ENCODE data around the gene KRT86.

Gene KRT86

DNA sequence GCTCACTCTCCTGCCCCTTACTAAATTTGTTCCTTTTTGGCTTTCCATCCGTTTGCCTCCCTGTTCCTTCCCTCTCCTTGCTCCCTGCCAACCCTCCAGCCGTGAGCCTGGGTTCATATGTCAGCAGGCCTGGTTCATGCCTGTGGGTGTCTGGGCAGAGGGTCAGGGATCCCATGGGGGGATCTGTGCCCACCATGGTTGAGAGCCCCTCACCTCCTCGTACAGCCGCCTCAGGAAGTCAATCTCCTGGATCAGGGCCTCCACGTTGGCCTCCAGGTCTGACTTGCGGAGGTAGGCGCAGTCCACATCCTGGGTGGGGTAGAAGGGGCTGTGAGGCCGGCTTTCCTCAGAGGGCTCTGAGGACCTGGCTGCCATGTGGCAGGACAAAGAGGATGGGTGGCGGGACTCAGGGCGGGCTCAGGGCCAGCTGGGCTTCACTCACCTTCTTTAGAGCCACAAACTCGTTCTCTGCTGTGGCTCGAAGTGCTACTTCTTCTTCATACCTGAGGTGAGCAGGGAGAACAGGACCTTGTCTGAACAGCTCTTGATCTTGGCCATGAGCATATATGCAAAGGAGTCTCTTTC, 43.1 kb downstream of the KRT86 start:
- DNase-seq: no peak

DNA sequence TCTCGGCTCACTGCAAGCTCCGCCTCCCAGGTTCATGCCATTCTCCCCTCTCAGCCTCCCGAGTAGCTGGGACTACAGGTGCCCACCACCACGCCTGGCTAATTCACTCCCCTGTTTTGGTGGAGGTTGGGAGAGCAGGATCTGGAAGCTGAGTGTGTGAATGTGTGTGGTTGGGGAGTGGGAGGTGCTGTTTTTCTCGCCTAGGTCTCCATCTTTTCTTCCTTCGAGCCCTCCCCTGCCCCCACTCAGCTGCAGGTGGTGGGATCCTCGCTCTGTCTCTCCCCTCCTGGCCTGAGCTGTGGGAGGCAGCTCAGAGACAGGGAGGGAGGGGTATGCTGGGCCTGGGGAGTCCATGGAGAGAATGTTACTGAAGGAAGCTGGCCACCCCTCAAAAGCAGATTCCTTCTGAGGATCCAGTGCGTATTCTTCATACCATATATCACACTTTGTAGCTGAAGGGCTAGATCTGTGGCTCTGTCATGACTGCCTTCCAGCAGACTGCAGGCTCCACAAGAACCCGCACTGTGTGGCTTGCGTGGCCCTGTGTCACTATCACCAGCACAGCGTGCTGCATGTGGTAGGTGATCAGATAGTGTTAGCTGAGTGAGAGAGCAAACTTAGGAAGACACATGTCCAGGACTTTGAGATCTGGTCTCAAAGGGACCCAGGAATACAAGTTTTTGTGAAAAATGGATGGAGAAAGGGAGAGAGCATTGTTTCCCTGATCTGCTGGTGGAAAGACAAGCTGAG, 44.0 kb downstream of the KRT86 start:
- no peak for DNase-seq

DNA sequence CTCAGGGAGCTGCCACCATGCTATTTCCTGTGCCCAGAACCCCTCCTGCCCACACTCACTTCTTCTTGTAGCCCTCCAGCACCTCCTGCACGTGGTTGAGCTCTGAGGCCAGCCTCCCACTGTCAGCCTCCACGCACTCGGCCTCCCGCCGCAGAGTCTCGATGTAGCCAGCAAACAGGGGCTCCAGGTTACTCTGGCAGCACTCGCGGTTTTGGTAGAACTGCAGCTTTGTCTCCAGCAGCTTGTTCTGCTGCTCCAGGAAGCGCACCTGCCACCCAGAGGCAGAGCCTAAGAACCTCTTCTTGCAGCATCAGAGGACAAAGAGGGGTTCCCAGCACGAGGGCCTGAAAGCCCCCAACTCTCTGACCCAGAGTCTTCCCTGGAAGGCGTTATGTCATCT, 44.7 kb downstream of the KRT86 start:
- no peak for DNase-seq

DNA sequence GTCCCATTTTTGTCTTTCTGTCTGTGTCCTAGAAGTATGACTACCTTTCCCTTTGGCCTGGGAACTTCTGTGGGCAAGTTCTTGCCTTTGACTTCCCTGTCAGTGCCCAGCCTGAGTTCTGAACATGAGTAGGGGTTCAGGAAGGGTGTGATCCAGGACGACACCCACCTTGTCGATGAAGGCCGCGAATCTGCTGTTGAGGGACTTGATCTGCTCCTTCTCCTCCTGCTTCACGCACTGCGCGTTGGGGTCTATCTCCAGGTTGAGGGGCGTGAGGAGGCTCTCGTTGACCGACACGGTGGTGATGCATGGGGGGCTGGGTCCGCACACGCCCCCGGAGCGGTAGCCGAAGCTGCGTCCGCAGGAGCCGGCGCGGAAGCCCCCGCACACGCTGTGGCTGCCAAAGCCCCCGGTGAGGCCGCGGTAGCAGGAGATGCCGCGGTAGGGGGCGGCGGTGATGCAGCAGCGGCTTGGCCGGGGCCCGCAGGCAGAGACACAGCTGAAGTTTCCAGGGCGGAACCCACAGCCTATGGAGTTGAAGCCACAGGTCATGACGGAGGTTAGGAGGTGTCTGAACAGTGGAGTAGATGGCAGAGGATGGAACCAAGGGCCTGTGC, 46.4 kb downstream of the KRT86 start, which contains the start of gene KRT83:
TSS of gene KRT83 (minus strand) at position 615 of the 617 bp plus-strand sequence. CDS start at position 552, 63 bp downstream.
- DNase-seq: no peak

DNA sequence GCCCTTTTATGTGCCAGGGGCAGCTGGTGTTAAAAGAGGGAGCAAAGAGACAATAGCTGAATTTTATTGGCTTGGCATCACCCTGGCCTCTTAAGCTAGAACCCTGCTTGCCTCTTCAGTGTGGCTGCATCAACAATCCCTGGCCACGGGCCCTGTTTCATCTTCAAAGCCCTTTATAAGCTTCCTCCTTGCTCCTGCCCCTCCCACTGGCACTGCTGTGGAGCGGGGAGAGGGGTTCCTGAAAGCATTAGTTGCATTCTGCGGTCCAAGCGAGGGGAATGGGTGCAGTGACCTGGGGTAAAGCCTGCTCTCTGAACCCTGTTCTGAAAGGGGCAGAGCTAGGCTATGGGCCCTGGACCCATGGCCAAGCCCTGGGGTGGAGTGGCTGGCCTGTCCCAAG, 47.0 kb downstream of the KRT86 start:
- no peak for DNase-seq

DNA sequence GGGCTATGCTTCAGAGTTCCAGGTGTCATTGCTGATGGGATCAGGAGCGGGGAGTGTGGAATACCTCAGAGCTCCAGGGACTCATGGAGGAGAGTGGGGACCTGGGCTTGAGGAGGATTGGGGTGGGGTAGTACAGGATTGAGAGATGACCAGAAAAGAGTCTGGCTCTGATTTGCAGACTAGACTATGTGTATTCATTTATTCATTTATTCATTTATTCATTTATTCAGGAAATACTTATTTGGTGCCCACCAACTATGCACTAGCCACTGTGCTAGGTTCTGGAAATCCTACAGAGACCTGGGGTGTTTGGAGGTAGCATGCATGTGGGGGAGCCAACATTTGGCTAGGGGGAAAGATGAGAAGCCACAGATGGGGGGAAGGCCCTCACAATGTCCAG, 47.6 kb downstream of the KRT86 start:
- no peak for DNase-seq

DNA sequence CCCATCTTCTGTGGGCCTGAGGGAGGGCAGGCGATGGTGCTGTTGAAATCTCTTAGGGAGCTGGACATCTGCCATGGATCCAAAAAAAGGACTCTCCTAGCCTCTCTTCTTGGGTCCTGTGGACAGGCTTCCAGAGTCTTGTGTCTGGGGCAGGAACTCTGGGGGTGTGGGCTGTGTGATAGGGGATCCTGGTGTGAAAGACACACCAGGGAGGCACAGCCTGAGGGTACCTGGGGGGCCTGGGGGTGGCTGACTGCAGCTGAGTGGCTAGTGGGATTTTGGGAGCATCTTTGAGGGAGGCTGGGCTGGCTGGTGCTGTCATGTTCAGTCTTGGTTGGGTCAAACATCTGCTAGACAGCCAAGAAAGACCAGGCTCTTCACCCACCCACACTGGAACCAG, 48.6 kb downstream of the KRT86 start:
- DNase-seq: no peak

DNA sequence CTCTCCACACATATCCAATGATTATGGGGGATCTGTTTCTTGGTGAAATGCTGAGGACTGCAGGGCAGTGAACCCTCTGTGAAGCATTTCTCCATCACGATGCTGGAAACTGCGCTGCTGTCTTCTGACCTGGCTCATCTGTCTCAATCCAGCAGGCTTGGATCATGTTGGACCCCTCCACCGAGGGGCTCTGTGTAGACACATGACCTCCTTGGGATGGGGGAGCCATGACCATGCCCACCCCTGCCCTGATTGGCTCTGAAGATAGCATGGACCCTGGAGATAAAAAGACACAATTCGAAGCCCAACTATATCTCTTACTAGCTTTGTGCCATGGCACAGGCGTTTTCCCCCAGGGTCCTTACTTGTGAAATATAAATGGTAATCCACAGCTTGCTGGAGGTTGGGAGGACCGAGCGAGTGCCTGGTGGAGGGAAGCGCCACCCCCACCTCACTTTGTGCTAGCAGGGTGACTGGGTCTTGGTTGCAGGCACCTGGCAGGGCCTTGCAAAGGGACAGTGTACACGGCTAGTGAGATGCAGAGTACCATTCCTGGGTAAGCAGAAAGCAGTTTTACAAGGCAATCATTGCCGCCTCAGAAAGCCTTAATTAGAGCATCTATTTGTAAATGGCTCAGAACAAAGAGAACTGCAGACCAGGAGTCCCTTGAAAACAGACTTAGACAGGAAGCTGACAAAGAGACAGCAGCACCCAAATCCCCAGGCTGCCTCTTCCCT, 49.1 kb downstream of the KRT86 start:
- DNase-seq: no peak

DNA sequence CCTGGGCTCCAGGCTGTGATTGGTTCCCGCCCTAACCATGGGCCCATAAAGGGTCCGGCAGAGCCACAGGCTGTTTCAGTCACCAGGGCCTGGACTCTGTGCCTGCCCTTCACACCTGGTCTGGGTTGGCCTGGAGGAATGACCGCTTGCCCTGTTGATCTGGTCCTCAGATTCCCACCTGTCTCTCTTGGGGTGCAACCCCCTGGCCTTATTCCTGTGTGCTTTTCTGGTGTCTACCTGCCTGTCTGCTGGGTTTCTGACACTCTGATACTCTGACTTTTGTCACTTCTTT, 49.7 kb downstream of the KRT86 start:
- no peak for DNase-seq

DNA sequence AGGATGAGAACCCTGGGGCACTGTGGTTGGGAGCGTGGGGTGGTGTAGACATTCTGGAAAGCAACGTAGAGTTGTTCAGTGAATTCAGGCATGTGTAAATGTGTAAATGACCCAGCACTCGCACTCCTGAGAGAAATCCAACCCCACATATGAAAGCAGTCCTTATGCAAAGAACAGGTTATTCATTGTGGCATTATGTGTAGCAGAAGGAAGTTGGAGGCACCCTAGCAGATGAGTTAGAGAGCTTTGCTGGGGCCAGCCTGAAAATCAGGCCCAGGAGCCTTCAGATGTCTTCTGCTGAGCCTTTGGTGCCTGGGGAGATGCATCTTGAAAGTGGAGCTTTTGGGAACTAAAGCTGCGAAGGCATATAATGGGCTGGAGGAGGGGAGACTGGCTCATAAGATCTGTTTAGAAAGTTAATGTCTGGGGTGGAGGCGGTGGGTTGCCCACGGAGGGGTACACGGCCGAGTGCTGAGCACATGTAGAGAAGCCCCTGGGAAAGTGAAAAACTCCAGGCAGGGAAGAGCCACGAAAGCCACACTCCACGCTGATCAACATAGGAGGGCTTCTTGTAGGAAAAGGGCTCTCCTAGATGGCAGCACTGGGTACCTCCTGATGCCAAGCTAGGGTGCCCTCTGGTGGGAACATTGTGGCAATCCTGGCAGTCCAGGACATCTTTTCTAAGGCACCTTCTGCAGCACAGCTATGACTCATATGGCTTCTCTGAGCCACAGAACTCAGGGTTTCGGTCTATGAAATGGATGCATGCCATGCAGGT, 52.8 kb downstream of the KRT86 start:
- DNase-seq: no peak

DNA sequence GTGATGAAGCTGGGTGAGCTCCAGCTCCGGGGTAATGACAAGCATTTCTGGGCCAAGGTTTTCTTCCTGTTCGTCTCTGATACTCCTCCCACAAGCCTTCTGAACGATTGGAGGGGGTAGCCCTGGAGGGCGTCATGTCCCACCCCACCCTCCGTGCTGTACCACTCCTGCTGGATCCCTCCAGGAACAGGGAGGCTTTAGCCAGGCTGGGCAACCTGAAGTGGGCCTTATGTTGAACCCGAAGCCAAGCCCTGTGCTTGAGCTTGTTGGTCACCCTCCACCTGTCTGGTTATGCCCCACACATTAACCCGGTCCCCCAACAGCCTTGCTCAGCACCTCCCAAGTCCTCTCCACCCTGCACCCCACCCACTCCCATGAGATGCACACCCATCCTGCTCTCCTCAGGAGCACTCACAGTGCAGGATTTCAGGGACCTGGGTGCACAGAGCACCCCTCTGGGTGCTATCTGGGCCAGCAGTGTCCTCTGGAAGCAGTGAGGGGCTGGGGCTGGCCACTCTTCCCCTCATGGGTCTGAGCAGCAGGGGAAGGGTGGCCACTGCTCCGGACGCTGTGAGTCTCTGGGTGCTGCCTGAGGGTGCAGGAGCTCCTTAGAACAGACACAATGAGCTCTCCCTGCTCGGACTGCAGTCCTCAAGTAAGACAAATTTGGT, 53.5 kb downstream of the KRT86 start:
- no peak for DNase-seq

DNA sequence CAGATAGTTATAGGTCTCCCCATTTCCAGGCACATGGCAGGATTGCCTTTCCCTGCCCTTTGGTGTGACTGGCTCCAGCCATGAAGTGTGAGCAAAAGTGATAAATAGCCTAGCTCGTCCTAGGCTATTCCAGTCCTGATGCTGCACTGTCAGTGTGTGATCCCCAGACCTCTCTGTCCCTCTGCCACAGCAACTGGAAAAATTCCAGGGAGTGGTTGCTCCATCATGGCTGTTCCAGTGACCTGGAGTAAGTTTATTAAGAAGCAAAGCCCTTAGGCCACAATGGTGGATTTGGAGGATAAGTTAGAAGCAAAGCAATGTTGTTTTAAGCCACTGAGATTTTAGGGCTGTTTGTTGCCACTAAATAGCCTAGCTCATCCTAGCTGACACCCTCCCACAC, 56.6 kb downstream of the KRT86 start:
- no peak for DNase-seq

DNA sequence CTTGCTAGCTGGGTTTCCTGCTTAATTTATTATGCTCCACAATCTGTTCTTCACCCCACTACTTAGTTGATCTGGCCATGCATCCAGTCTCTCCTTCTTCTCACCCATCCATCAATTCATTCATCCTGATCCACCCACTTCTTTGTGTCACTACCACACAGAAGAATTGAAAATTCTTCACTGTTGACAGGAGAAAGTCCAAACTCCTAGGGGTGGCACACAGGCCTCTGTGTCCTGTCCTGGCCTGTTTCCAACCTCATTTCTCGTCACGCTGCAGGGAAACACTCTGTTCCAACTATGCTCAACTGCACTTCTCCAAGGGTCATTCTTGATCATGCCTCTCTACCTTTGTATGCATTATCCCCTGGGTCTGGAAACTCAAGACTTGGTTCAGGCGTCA, 57.4 kb downstream of the KRT86 start:
- no peak for DNase-seq

DNA sequence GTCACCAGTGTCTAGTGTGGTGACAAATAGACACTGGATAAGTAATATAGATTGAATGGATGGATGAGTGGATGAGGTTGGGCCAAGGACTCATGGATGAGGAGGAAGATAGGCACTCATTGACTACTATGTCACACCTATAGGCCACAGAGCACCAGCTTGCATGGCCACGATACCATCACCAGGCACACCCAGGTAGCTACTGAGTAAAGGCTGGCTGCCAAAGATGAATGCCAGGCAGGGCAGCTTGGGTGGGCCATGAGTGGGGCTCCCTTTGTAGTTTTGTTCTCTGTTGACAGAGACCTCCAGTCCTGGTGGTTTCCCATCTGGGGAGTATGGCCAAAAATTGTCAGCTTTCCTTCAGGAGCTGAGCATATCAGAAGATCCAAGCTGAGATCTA, 57.9 kb downstream of the KRT86 start:
- DNase-seq: no peak

DNA sequence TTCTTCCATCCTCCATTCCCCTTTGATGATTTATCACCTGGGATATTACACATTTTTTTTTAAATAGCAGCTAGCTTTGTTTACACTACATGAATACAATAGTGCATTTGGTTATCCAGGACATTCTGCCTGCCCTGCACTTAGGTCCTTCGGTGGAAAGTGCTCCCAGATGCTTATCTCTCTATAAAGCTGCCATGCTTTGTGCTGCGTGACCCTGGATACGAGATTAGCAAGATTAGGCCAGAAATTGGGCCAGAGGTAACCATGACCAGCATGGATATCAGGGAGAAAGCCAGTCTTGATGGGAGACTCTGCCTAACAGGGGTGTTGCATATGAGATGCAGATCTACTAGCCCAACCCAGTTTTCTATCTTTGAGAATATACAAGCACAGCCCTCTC, 58.9 kb downstream of the KRT86 start:
- DNase-seq: no peak

DNA sequence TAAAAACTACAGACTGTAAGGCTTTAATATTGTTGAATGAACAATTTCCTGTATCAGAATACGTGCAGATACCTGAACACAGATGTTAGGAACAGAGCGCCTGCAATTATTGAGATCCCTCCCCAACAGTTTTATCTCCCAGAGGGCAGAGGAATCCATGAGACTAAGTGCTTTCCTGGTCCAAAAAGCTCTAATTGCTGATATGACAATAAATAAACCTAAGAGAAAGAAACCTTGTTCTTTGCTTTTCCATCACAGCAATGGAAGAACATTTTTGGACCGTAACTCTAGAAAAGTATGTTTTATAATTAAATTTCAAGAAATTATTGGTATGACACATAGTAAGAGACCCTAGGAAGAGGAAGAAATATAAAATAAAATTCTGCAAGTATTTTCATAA, 59.7 kb downstream of the KRT86 start:
- DNase-seq: no peak

DNA sequence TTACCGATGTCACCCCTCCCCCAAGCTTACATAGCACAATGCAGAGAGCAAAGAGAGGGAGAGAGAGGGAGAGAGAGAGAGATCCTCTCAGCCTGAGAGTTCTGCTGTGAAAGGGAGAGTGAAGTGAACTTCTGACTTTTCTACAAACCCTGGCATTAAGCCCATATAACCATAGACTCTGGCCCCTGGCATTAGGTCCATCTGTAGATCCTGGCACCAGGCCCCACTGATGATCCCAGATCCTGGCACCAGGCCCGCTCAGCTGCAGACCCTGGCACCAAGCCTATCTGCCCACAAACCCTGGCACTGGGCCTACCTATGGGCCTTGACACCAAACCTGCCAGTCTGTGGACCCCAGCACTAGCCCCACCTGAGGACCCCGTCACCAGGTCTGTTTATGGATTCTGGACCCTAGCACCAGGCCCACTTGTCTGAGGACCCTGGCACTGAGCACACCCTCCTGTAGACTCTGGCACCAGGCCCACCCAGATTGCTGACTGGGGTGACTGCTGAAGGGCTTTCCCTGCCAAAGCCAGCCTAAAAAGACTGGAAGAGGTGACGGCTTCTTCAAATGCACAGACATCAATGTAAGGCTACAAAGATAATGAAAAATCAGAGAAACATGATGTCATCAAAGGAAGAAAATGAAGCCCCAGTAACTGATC, 61.3 kb downstream of the KRT86 start:
- no peak for DNase-seq

DNA sequence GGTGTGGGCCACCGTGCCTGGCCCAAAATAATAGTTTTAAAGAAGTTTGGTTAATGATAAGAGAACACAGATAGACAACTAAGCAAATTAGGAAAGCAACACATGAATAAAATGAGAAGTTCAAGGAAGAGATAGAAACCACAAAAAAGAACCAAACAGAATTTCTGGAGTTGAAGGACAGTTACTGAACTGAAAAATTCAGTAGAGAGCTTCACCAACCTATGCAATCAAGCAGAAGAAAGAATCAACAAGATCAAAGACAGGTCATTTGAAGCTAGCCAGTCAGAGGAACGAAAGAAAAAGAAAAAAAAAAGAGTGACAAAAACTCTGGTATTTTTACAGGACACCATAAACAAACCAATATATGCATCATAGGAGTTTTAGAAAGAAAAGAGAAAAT, 62.2 kb downstream of the KRT86 start:
- no peak for DNase-seq

DNA sequence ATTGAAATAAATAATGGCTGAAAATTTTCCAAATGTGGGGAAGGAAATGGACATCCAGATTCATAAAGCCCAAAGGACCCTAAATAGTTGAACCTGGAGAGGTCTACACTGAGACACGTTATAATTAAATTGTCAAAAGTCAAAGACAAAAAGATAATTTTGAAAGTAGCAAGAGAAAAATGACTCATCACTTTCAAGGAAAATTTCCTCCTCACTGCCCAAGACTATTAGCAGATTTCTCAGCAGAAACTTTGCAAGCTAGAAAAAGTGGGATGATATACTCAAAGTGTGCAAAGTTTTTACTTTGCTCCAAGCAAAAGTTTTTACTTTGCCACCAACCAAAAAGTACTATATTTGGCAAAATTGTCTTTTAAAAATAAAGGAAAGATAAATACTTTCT, 62.6 kb downstream of the KRT86 start:
- no peak for DNase-seq

DNA sequence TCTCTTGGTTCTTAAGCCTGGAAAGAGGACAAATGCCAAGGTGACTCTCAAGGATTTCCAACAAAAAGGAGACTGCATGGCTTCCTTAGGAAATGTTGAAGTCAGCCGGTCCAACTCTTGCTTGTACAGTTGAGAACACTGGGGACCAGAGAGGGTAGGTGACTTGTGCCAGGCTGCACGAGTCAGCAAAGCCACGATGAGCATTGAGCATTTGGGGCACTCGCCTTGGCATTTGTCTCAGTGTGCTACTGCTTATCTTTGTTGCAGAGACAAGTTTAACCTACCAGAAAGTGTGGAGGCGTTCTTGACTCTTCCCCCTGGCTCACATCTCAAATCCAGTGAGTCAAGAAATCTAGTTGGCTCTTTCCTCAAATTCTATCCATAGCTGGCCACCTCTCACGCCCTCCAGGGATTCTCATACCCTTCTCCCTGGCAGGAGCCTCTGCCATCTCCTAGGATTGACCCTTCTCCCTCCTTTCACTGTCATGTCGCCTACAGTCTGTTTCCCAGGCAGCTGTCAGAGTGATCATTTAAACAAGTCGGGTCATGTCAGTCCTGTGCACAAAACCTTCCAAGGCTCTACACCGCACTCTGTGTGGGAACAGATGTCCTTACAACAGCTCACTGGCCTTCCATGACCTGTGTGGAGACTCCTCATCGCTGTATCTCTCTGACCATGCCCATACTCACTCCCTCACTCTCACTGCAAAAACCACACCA, 64.0 kb downstream of the KRT86 start:
- no peak for DNase-seq

DNA sequence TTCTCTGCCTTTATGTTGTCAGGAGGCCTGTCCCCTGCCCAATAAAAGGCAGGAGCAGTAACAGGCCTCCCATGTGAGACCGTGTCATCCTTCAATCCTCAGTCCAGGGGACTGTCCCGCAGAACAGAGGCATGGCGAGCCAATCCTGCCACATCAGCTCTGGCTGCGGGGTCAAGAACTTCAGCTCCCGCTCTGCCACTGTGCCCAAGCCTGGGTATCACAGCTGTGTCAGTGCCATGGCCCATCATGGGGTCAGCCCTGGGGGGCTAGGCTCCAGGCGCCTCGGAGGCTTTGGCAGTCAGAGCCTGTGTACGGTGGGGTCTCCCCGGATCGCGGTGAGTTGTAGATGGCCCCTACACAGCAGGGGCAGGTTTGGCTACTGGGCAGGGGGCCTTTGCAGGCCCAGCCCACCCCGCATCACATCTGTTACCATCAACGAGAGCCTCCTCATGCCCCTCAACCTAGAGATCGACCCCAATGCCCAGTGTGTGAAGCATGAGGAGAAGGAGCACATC, 66.7 kb downstream of the KRT86 start:
- no peak for DNase-seq
